ENCODE data around the gene TUBB6.

The TUBB6 gene

GRCh38 chr18:12352188-12352587, 44.1 kb downstream of the TUBB6 start:
- Mint-ChIP-seq H3K4me3 (no peak overlapping the region), H3K27me3 (no peaks in the 10 kb centered on the region), H3K27ac (no peak overlapping the region), H3K36me3 (ENCODE audit: low read depth) (peaks cover 92% of the 10 kb centered on the region), H3K9me3 (no peaks in the 10 kb centered on the region), H3K4me1 (ENCODE audit: low read depth) (peaks cover 9% of the 10 kb centered on the region)
- intact Hi-C loops (cut with micrococcal nuclease): no loop called here

GRCh38 chr18:12359515-12359927, 51.5 kb downstream of the TUBB6 start:
- intact Hi-C loops (cut with micrococcal nuclease): no loop called here
- Mint-ChIP-seq H3K4me3 (no peak overlapping the region), H3K4me1 (ENCODE audit: low read depth) (peaks cover 5% of the 10 kb centered on the region), H3K27me3 (no peaks in the 10 kb centered on the region), H3K27ac (no peak overlapping the region), H3K36me3 (ENCODE audit: low read depth) (peaks cover 100% of the 10 kb centered on the region), H3K9me3 (no peaks in the 10 kb centered on the region)

- H3K4me3 Mint-ChIP-seq: no peak overlapping the region
- H3K27me3 Mint-ChIP-seq: no peaks in the 10 kb centered on the region
- H3K4me1 Mint-ChIP-seq (ENCODE audit: low read depth): peaks cover 12% of the 10 kb centered on the region
- H3K9me3 Mint-ChIP-seq: no peaks in the 10 kb centered on the region
- intact Hi-C loops (cut with micrococcal nuclease): no loop called here
- H3K36me3 Mint-ChIP-seq (ENCODE audit: low read depth): peaks cover 100% of the 10 kb centered on the region
- H3K27ac Mint-ChIP-seq: no peak overlapping the region
Observed at GRCh38 chr18:12361770-12362378, 53.8 kb downstream of the TUBB6 start.

- peaks cover 99% of the 10 kb centered on the region for H3K36me3 Mint-ChIP-seq (ENCODE audit: low read depth)
Observed at GRCh38 chr18:12362473-12363174, 54.6 kb downstream of the TUBB6 start.

GRCh38 chr18:12366379-12366778, 58.3 kb downstream of the TUBB6 start:
- intact Hi-C loops (cut with micrococcal nuclease): no loop called here
- H3K9me3 Mint-ChIP-seq: no peaks in the 10 kb centered on the region
- H3K36me3 Mint-ChIP-seq (ENCODE audit: low read depth): peaks cover 98% of the 10 kb centered on the region
- no peak overlapping the region for H3K4me3 Mint-ChIP-seq
- H3K27me3 Mint-ChIP-seq: no peaks in the 10 kb centered on the region
- H3K4me1 Mint-ChIP-seq (ENCODE audit: low read depth): peaks cover 12% of the 10 kb centered on the region
- H3K27ac Mint-ChIP-seq: no peak overlapping the region

More at GRCh38 chr18:12362473-12363174, 54.6 kb downstream of the TUBB6 start:
- Mint-ChIP-seq H3K4me1 (ENCODE audit: low read depth) (peaks cover 12% of the 10 kb centered on the region), H3K27ac (no peak overlapping the region), H3K27me3 (no peaks in the 10 kb centered on the region), H3K4me3 (no peak overlapping the region), H3K9me3 (no peaks in the 10 kb centered on the region)
- intact Hi-C loops (cut with micrococcal nuclease): no loop called here

- Mint-ChIP-seq H3K4me1 (ENCODE audit: low read depth) (peaks cover 12% of the 10 kb centered on the region), H3K27me3 (no peaks in the 10 kb centered on the region), H3K36me3 (ENCODE audit: low read depth) (peaks cover 95% of the 10 kb centered on the region), H3K4me3 (no peak overlapping the region), H3K9me3 (no peaks in the 10 kb centered on the region), H3K27ac (no peak overlapping the region)
- intact Hi-C loops (cut with micrococcal nuclease): no loop called here
Observed at GRCh38 chr18:12366784-12367183, 58.7 kb downstream of the TUBB6 start.

GRCh38 chr18:12369211-12369610, 61.2 kb downstream of the TUBB6 start:
- H3K9me3 Mint-ChIP-seq: no peaks in the 10 kb centered on the region
- peaks cover 78% of the 10 kb centered on the region for H3K36me3 Mint-ChIP-seq (ENCODE audit: low read depth)
- intact Hi-C loops (cut with micrococcal nuclease): no loop called here
- no peaks in the 10 kb centered on the region for H3K27me3 Mint-ChIP-seq
- H3K4me3 Mint-ChIP-seq: no peak overlapping the region
- H3K4me1 Mint-ChIP-seq (ENCODE audit: low read depth): peaks cover 28% of the 10 kb centered on the region
- H3K27ac Mint-ChIP-seq: no peak overlapping the region

- no peak overlapping the region for H3K27ac Mint-ChIP-seq
- no peaks in the 10 kb centered on the region for H3K27me3 Mint-ChIP-seq
- peaks cover 67% of the 10 kb centered on the region for H3K36me3 Mint-ChIP-seq (ENCODE audit: low read depth)
- peaks cover 40% of the 10 kb centered on the region for H3K4me1 Mint-ChIP-seq (ENCODE audit: low read depth)
- intact Hi-C loops (cut with micrococcal nuclease): no loop called here
- H3K4me3 Mint-ChIP-seq: no peak overlapping the region
- H3K9me3 Mint-ChIP-seq: no peaks in the 10 kb centered on the region
Observed at GRCh38 chr18:12371590-12371989, 63.5 kb downstream of the TUBB6 start.

GRCh38 chr18:12372406-12372805, 64.4 kb downstream of the TUBB6 start:
- Mint-ChIP-seq H3K9me3 (no peaks in the 10 kb centered on the region), H3K4me1 (ENCODE audit: low read depth) (peaks cover 40% of the 10 kb centered on the region), H3K4me3 (no peak overlapping the region), H3K27me3 (no peaks in the 10 kb centered on the region), H3K36me3 (ENCODE audit: low read depth) (peaks cover 60% of the 10 kb centered on the region), H3K27ac (no peak overlapping the region)
- intact Hi-C loops (cut with micrococcal nuclease): no loop called here

- intact Hi-C loops (cut with micrococcal nuclease): no loop called here
- Mint-ChIP-seq H3K4me3 (no peak overlapping the region), H3K27me3 (no peaks in the 10 kb centered on the region), H3K36me3 (ENCODE audit: low read depth) (peaks cover 58% of the 10 kb centered on the region), H3K4me1 (ENCODE audit: low read depth) (peaks cover 48% of the 10 kb centered on the region), H3K9me3 (no peaks in the 10 kb centered on the region), H3K27ac (no peak overlapping the region)
Observed at GRCh38 chr18:12373116-12373770, 65.2 kb downstream of the TUBB6 start.

- H3K27me3 Mint-ChIP-seq: no peaks in the 10 kb centered on the region
- H3K9me3 Mint-ChIP-seq: no peaks in the 10 kb centered on the region
- H3K36me3 Mint-ChIP-seq (ENCODE audit: low read depth): peaks cover 53% of the 10 kb centered on the region
- no peak overlapping the region for H3K27ac Mint-ChIP-seq
- no peak overlapping the region for H3K4me3 Mint-ChIP-seq
- intact Hi-C loops (cut with micrococcal nuclease): no loop called here
- peaks cover 48% of the 10 kb centered on the region for H3K4me1 Mint-ChIP-seq (ENCODE audit: low read depth)
Observed at GRCh38 chr18:12373771-12374116, 65.7 kb downstream of the TUBB6 start.

GRCh38 chr18:12374401-12374800, 66.4 kb downstream of the TUBB6 start:
- Mint-ChIP-seq H3K27me3 (no peaks in the 10 kb centered on the region), H3K4me3 (no peak overlapping the region), H3K27ac (no peak overlapping the region), H3K9me3 (no peaks in the 10 kb centered on the region), H3K36me3 (ENCODE audit: low read depth) (peaks cover 47% of the 10 kb centered on the region), H3K4me1 (ENCODE audit: low read depth) (peaks cover 48% of the 10 kb centered on the region)
- intact Hi-C loops (cut with micrococcal nuclease): no loop called here
